ENCODE measurements around the gene GLI3. TPM values are rescaled to one million over a fixed set of nuclear protein-coding genes. Genes with fewer than 3 reads are reported as not detected.
A peak's percentile ranks its signal among the peaks of the same experiment; 100 is the strongest.

The GLI3 gene
- total and polyA plus RNA-seq, 12 donors = 0.51 to 9.1 (median 5.3) TPM

- H3K36me3 ChIP-seq = no peaks in the 10 kb centered on the region
- no peak for TF ChIP-seq CTCF (IDR thresholded peaks at IDR 0.05)
- WGBS, 2 donors = 18 to 25% methylated on average over 15 to 16 of the region's 16 CpGs
- H3K27me3 ChIP-seq = peaks cover 0 to 32% (median 16%) of the 10 kb centered on the region in 7 donors
- H3K27ac ChIP-seq = no peak overlapping the region
- DNase-seq = peak; percentile 91 to 93
- H3K9me3 ChIP-seq = no peaks in the 10 kb centered on the region
- peak; percentile 96 to 99 (median 99) for ATAC-seq
- peak overlapping the region in 2 of 10 donors; percentile 8 to 13 for H3K4me3 ChIP-seq
- intact Hi-C loops (cut with DNase I) = no loop called here
- H3K4me1 ChIP-seq = peaks cover 5 to 29% (median 24%) of the 10 kb centered on the region in 9 donors
These were observed 280.9 kb downstream of the GLI3 start for GRCh38 chr7:41955893-41956675.

GRCh38 chr7:41955451-41955850 is 281.6 kb downstream of the GLI3 start:
- no peak overlapping the region for H3K27ac ChIP-seq
- no peaks in the 10 kb centered on the region for H3K36me3 ChIP-seq
- ATAC-seq (peak in 3 of 8 donors; percentile 2 to 15 (median 6)), DNase-seq (no peak)
- TF ChIP-seq CTCF (IDR thresholded peaks at IDR 0.05) = no peak
- H3K9me3 ChIP-seq = no peaks in the 10 kb centered on the region
- no peak overlapping the region for H3K4me3 ChIP-seq
- WGBS, 2 donors = 30 to 43% methylated on average over 3 of the region's 3 CpGs
- intact Hi-C loops (cut with DNase I) = no loop called here
- H3K4me1 ChIP-seq = peaks cover 5 to 29% (median 24%) of the 10 kb centered on the region in 9 donors
- H3K27me3 ChIP-seq = peaks cover 0 to 31% (median 18%) of the 10 kb centered on the region in 7 donors

- H3K4me3 ChIP-seq = no peak overlapping the region
- peaks cover 5 to 29% (median 24%) of the 10 kb centered on the region in 9 donors for H3K4me1 ChIP-seq
- no peak for DNase-seq
- H3K27ac ChIP-seq = no peak overlapping the region
- intact Hi-C loops (cut with DNase I) = loop anchor here in 1 of 10 donors (5.0 kb wide), 1 partner anchor 578 kb away; no protein-coding TSS in a partner anchor
- ATAC-seq = no peak
- no peak for TF ChIP-seq CTCF (IDR thresholded peaks at IDR 0.05)
- WGBS, 2 donors = 59 to 74% methylated on average over 2 of the region's 2 CpGs
- H3K9me3 ChIP-seq = no peaks in the 10 kb centered on the region
- no peaks in the 10 kb centered on the region for H3K36me3 ChIP-seq
- H3K27me3 ChIP-seq = peaks cover 0 to 33% (median 18%) of the 10 kb centered on the region in 7 donors
These were observed 282.0 kb downstream of the GLI3 start for GRCh38 chr7:41954976-41955375.

GRCh38 chr7:41948503-41948902 is 288.5 kb downstream of the GLI3 start:
- H3K9me3 ChIP-seq = no peaks in the 10 kb centered on the region
- no peak for DNase-seq
- intact Hi-C loops (cut with DNase I) = loop anchor here in 5 of 10 donors (10.0 kb wide), 4 partner anchors 746 to 926 kb away; no protein-coding TSS in a partner anchor
- H3K27me3 ChIP-seq = peaks cover 0 to 13% (median 5%) of the 10 kb centered on the region in 7 donors
- H3K4me3 ChIP-seq = no peak overlapping the region
- peaks cover 0 to 2% (median 0%) of the 10 kb centered on the region in 9 donors for H3K4me1 ChIP-seq
- no peak for TF ChIP-seq CTCF (IDR thresholded peaks at IDR 0.05)
- ATAC-seq = no peak
- no peak overlapping the region for H3K27ac ChIP-seq
- no peaks in the 10 kb centered on the region for H3K36me3 ChIP-seq
